H1 (cell line): ENCODE results near the gene ADCK1. TPM values are rescaled to one million over a fixed set of nuclear protein-coding genes. Genes with fewer than 3 reads are reported as not detected.

ENCODE experiments used
- CTCF ChIA-PET: fragments of 300-600 bp; sonication (Branson Sonifier 250); formaldehyde crosslinking; loops from one replicate; lab custom pipeline; 2021; ENCODE audit not compliant: partially characterized antibody; lab: Charles Lee
- POLR2A ChIA-PET: fragments of 300-600 bp; sonication (Branson Sonifier 250); formaldehyde crosslinking; loops from one replicate; lab custom pipeline; 2021; ENCODE audit warnings: inconsistent platforms; ENCODE audit not compliant: partially characterized antibody; lab: Charles Lee
- DNase-seq, 2 experiments: peaks; one replicate each; pipeline versions ENCODE4 v3.0.0 to v3.0.0-alpha.2; 2010 to 2022; ENCODE audit warnings: low spot score in 2 of 2, low read depth in 1 of 2, mixed read lengths in 1 of 2
- FAIRE-seq: peaks from 2 replicates; lab custom pipeline; 2011; peaks lifted over from hg19 to GRCh38; lab: Jason Lieb, UNC
- H2AFZ ChIP-seq: 2 replicates; pipeline ENCODE4 v1.8.1; 2012; ENCODE audit warnings: low read length, inconsistent platforms
- H2AK5ac ChIP-seq: 2 replicates; pipeline ENCODE4 v1.6.1; 2013; ENCODE audit warnings: low read depth, low read length
- H2BK120ac ChIP-seq: replicated peaks from 2 replicates; pipeline ENCODE3; 2013; ENCODE audit warnings: low read depth, low read length, inconsistent platforms
- H2BK12ac ChIP-seq: 2 replicates; pipeline ENCODE4 v1.6.1; 2013; ENCODE audit warnings: low read depth, low read length
- H2BK15ac ChIP-seq: 2 replicates; pipeline ENCODE4 v1.6.1; 2013; ENCODE audit warnings: low read length
- H2BK20ac ChIP-seq: 2 replicates; pipeline ENCODE4 v1.6.1; 2013; ENCODE audit warnings: low read length
- H2BK5ac ChIP-seq: 2 replicates; pipeline ENCODE4 v1.6.1; 2013; ENCODE audit warnings: low read depth, low read length
- H3K14ac ChIP-seq: 2 replicates; pipeline ENCODE4 v1.6.1; 2013; ENCODE audit warnings: inconsistent platforms; ENCODE audit not compliant: insufficient read length
- H3K18ac ChIP-seq: 2 replicates; pipeline ENCODE4 v1.6.1; 2013; ENCODE audit warnings: low read length; ENCODE audit errors: extremely low read depth
- H3K23ac ChIP-seq: 2 replicates; pipeline ENCODE4 v1.6.1; 2013; ENCODE audit warnings: inconsistent platforms; ENCODE audit not compliant: insufficient read length
- H3K23me2 ChIP-seq: 2 replicates; pipeline ENCODE4 v1.6.1; 2013; ENCODE audit warnings: low read depth, low read length
- H3K27ac ChIP-seq: 2 replicates; pipeline ENCODE4 v1.6.1; 2011; ENCODE audit warnings: low read depth, low read length, inconsistent platforms
- H3K27me3 ChIP-seq, 4 experiments: replicated peaks in 1 of 4; 1 replicate in 1 of 4; 2 replicates in 3 of 4; pipeline versions ENCODE4 v1.6.1 to v1.8.1; 2011 to 2013; ENCODE audit warnings: low read length in 3 of 4, mild to moderate bottlenecking in 3 of 4, inconsistent platforms in 2 of 4, mixed read lengths in 2 of 4, moderate library complexity in 1 of 4; ENCODE audit not compliant: control insufficient read depth in 3 of 4, insufficient read depth in 3 of 4; ENCODE audit errors: extremely low read depth in 1 of 4
- H3K36me3 ChIP-seq, 4 experiments: 2 replicates each; pipeline versions ENCODE4 v1.6.1 to v1.8.1; 2011 to 2013; ENCODE audit warnings: mild to moderate bottlenecking in 4 of 4, low read length in 3 of 4, moderate library complexity in 2 of 4, control low read depth in 1 of 4, inconsistent platforms in 1 of 4; ENCODE audit not compliant: insufficient read depth in 4 of 4, control insufficient read depth in 2 of 4
- H3K4ac ChIP-seq: replicated peaks from 2 replicates; pipeline ENCODE3; 2013; ENCODE audit warnings: low read length, low read depth, mixed read lengths, inconsistent platforms; ENCODE audit not compliant: insufficient read length
- H3K4me1 ChIP-seq, 4 experiments: replicated peaks in 1 of 4; 1 replicate in 1 of 4; 2 replicates in 3 of 4; pipeline versions ENCODE4 v1.6.1 to v1.8.1; 2011 to 2013; ENCODE audit warnings: low read length in 3 of 4, inconsistent platforms in 2 of 4, mixed read lengths in 1 of 4; ENCODE audit not compliant: insufficient read depth in 4 of 4, control insufficient read depth in 3 of 4
- H3K4me2 ChIP-seq, 2 experiments: 2 replicates each; pipeline versions ENCODE4 v1.6.1 to v1.8.1; 2011 to 2013; ENCODE audit warnings: low read depth in 2 of 2, low read length in 2 of 2, control low read depth in 1 of 2, inconsistent platforms in 1 of 2, mild to moderate bottlenecking in 1 of 2; ENCODE audit not compliant: insufficient read depth in 1 of 2
- H3K4me3 ChIP-seq, 4 experiments: fragments of 200-600, 300-600 bp in 1 of 4; sonication (generic), shearing (Covaris generic), sonication (Bioruptor Twin) in 1 of 4; 2 replicates each; pipeline versions ENCODE4 v1.5.1 to v1.8.1; 2011 to 2016; ENCODE audit warnings: low read length in 4 of 4, low read depth in 3 of 4, control low read depth in 2 of 4, inconsistent platforms in 2 of 4, mild to moderate bottlenecking in 2 of 4, mixed read lengths in 1 of 4, moderate library complexity in 1 of 4; ENCODE audit not compliant: insufficient read depth in 2 of 4; ENCODE audit errors: extremely low read depth in 1 of 4
- H3K56ac ChIP-seq: replicated peaks from 2 replicates; pipeline ENCODE3; 2013; ENCODE audit warnings: low read depth, mild to moderate bottlenecking, mixed read lengths, low read length, inconsistent platforms; ENCODE audit not compliant: insufficient read length
- H3K79me1 ChIP-seq: 2 replicates; pipeline ENCODE4 v1.6.1; 2013; ENCODE audit warnings: low read depth, low read length, control low read depth
- H3K79me2 ChIP-seq, 2 experiments: 2 replicates each; pipeline versions ENCODE4 v1.6.1 to v1.8.1; 2012 to 2013; ENCODE audit warnings: low read length in 2 of 2, mild to moderate bottlenecking in 2 of 2, inconsistent platforms in 1 of 2; ENCODE audit not compliant: insufficient read depth in 2 of 2, control insufficient read depth in 1 of 2
- H3K9ac ChIP-seq, 4 experiments: replicated peaks in 1 of 4; 1 replicate in 1 of 4; 2 replicates in 3 of 4; pipeline versions ENCODE4 v1.6.1 to v1.8.1; 2011 to 2013; ENCODE audit warnings: low read depth in 3 of 4, low read length in 3 of 4, control low read depth in 2 of 4, mild to moderate bottlenecking in 2 of 4, moderate library complexity in 2 of 4, inconsistent platforms in 1 of 4; ENCODE audit errors: extremely low read depth in 1 of 4
- H3K9me3 ChIP-seq, 2 experiments: 2 replicates each; pipeline versions ENCODE4 v1.6.1 to v1.8.1; 2012 to 2013; ENCODE audit warnings: mild to moderate bottlenecking in 2 of 2, moderate library complexity in 2 of 2, control low read depth in 1 of 2, inconsistent platforms in 1 of 2, low read depth in 1 of 2, low read length in 1 of 2, mixed read lengths in 1 of 2; ENCODE audit not compliant: insufficient read depth in 2 of 2
- H4K20me1 ChIP-seq, 2 experiments: replicated peaks in 1 of 2; 2 replicates each; pipeline versions ENCODE3 to v1.8.1; 2011 to 2013; ENCODE audit warnings: inconsistent platforms in 2 of 2, low read length in 2 of 2, mild to moderate bottlenecking in 1 of 2; ENCODE audit not compliant: insufficient read depth in 2 of 2, control insufficient read depth in 1 of 2
- H4K5ac ChIP-seq: 2 replicates; pipeline ENCODE4 v1.6.1; 2013; ENCODE audit warnings: low read length, low read depth, mixed read lengths, inconsistent platforms; ENCODE audit not compliant: insufficient read length
- H4K8ac ChIP-seq: 2 replicates; pipeline ENCODE4 v1.8.0; 2013; ENCODE audit warnings: mild to moderate bottlenecking, moderate library complexity, low read length, inconsistent platforms; ENCODE audit not compliant: insufficient read depth; ENCODE audit errors: extremely low read depth
- H4K91ac ChIP-seq: replicated peaks from 2 replicates; pipeline ENCODE3; 2013; ENCODE audit warnings: low read length, mixed read lengths, inconsistent platforms; ENCODE audit not compliant: insufficient read length
- KDM4A ChIP-seq: IDR thresholded peaks from one replicate; pipeline ENCODE4 v1.7.1; 2012; ENCODE audit warnings: low read depth, mild to moderate bottlenecking, moderate library complexity, low read length, inconsistent platforms; ENCODE audit not compliant: severe bottlenecking
- POLR2AphosphoS5 ChIP-seq: IDR thresholded peaks from 2 replicates; pipeline ENCODE4 v1.6.1; 2011; ENCODE audit warnings: low read depth, low read length
- RBBP5 ChIP-seq: IDR thresholded peaks from 2 replicates; pipeline ENCODE4 v1.7.1; 2012; ENCODE audit warnings: low read depth, mild to moderate bottlenecking, inconsistent platforms, low read length, moderate library complexity, borderline replicate concordance
- RFX5 ChIP-seq: IDR thresholded peaks from 2 replicates; pipeline ENCODE4 v1.6.1; 2011; ENCODE audit warnings: low read depth, low read length, improper control_type of control experiment, borderline replicate concordance
- SIRT6 ChIP-seq: IDR thresholded peaks from one replicate; pipeline ENCODE4 v1.7.1; 2012; ENCODE audit warnings: low read length, inconsistent platforms
- SUZ12 ChIP-seq: fragments of 200-600 bp; sonication (generic); IDR thresholded peaks from 2 replicates; pipeline ENCODE4 v1.6.1; 2012; ENCODE audit warnings: mild to moderate bottlenecking, inconsistent platforms, low read length, moderate library complexity, mixed read lengths
- TCF12 ChIP-seq: IDR thresholded peaks from 2 replicates; pipeline ENCODE4 v1.6.1; 2011; ENCODE audit warnings: low read depth, mild to moderate bottlenecking, low read length
- WGBS, 2 experiments: shearing (Covaris generic) in 1 of 2; methylation state at CpG; one replicate each; pipeline versions ENCODE4 v1.1.6 to v1.1.7; 2013 to 2015; ENCODE audit warnings: low lambda C conversion rate in 2 of 2, mixed read lengths in 2 of 2, inconsistent platforms in 1 of 2, low coverage in 1 of 2, missing lambda C conversion rate in 1 of 2; ENCODE audit not compliant: insufficient replicate concordance in 2 of 2, insufficient coverage in 1 of 2, insufficient read length in 1 of 2; ENCODE audit errors: extremely low coverage in 1 of 2, missing lambda C conversion rate in 1 of 2; 5-methylcytosine and 5-hydroxymethylcytosine counted together
- polyA plus RNA-seq, 7 experiments: library from polyadenylated mRNA; depleted of rRNA in 3 of 7; stranded (reverse) in 5 of 7; unstranded in 2 of 7; fragments of >200 nt in 5 of 7; fragments of 200-250 nt in 2 of 7; gene quantifications; 1 replicate in 5 of 7; 2 replicates in 1 of 7; 4 replicates in 1 of 7; pipeline versions ENCODE4 v1.2.1 to v1.2.3, GENCODE V29; 2011 to 2013; ENCODE audit warnings: missing spikeins in 2 of 7, mixed read lengths in 2 of 7
- total RNA-seq: library from RNA; stranded (reverse); fragmentation: NEBNext Ultra II Directional; extraction: Animal tissue kit (Norgen Biotek cat#: 25700); gene quantifications from 2 replicates; pipeline ENCODE4 v1.2.1, GENCODE V29; 2021

The ADCK1 gene
- total and polyA plus RNA-seq, 2 of the 8 experiments (the other 6 are each of a cell fraction or from before 2014, with no cell fraction given), result 11.0 to 16.8 TPM

DNA sequence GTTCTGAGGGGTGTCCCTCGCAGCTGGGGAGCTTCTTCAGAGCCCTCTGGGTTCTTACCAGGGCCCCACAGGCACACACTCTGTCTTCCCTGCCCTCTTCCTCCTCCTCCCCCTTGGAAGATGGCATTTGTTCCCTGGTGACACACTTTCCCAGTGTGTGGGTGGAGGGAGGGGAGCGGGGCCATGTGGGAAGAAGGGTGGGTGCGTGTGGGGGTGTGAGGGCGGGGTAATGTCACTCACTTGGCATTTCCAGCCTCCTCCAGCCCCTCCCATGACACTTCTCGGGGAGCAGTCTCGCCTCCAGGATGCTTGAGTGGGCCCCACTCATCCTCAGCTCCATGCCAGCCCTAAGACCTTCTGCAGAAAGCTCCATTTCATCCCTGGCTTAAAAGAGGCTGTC lies 61.3 kb downstream of the ADCK1 start:
- Histone ChIP-seq H3K36me3 (no peaks in the 10 kb centered on the region; a peak in 1 of 8 replicates), H3K27ac (no peak overlapping the region), H4K8ac (no peak overlapping the region), H3K14ac (no peak overlapping the region), H2BK15ac (no peak overlapping the region), H3K18ac (no peak overlapping the region), H4K91ac (no peak overlapping the region), H3K9me3 (no peaks in the 10 kb centered on the region), H4K20me1 (no peaks in the 10 kb centered on the region), H3K56ac (no peak overlapping the region), H2BK5ac (no peak overlapping the region), H3K9ac (no peak overlapping the region), H3K79me1 (no peaks in the 10 kb centered on the region), H4K5ac (no peak overlapping the region), H2AK5ac (no peak overlapping the region), H2BK12ac (no peak overlapping the region), H3K27me3 (no peaks in the 10 kb centered on the region), H3K4me2 (no peak overlapping the region), H3K23ac (no peak overlapping the region), H2BK120ac (no peak overlapping the region), H3K4me1 (no peaks in the 10 kb centered on the region), H3K4me3 (no peak overlapping the region), H2BK20ac (no peak overlapping the region), H2AFZ (no peak overlapping the region), H3K79me2 (no peaks in the 10 kb centered on the region), H3K23me2 (no peaks in the 10 kb centered on the region), H3K4ac (no peak overlapping the region)
- CTCF ChIA-PET, result interaction anchor here (0.7 to 7.2 kb wide), 38 partner anchors 7 to 855 kb away, joined by 3 to 80 read pairs (median 5); no protein-coding TSS in a partner anchor
- DNase-seq (no peak), FAIRE-seq (no peak)
- WGBS, 2 experiments, result 77% methylated on average over 3 of the region's 6 CpGs; no CpG with 5 or more reads in 1 of the 2 experiments
- POLR2A ChIA-PET, result no interaction called here
- TF ChIP-seq TCF12 (no peak), SUZ12 (no peak), SIRT6 (no peak), RFX5 (no peak), RBBP5 (no peak), POLR2AphosphoS5 (no peak), KDM4A (no peak)
